LNCAP (cell line): ENCODE data around the gene PKDCC.

Experiments used
- CTCF ChIP-seq: fragments of 450-650 bp; IDR thresholded peaks from 2 replicates; pipeline ENCODE4 v1.5.1; 2017; ENCODE audit warnings: mild to moderate bottlenecking

PKDCC gene

DNA sequence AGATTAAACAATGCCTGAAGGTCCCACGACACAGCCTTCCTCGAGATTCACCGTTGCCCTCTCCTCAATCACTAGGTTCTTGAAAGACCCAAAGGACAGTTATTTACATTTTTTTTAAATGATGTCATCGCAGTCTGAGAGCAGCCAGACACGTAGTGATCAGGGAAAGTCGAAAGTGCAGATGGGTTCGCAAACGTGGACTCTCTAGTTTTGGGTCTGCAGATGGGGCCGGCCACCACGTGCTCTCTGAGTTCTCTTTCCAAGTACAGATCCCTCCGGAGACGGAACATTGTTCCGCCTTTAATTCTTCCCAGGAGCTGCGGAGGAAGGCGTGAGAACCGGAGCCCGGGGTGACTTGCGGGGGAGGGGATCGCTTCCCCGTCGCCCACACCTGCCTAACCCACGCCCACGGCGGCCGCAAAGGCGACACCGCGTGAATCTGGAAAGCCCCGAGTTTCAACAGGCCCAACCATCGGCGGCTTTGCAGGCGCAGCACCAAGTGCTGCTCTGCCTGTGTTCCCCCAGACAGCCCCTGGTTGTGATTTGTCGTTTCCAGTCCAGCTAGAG is 54.3 kb downstream of the PKDCC start:
- no peak for TF ChIP-seq CTCF

GRCh38 chr2:42102591-42103450 is 55.0 kb downstream of the PKDCC start:
- TF ChIP-seq CTCF = no peak

GRCh38 chr2:42103829-42104228 is 56.0 kb downstream of the PKDCC start:
- no peak for TF ChIP-seq CTCF

- no peak for TF ChIP-seq CTCF
Observed at GRCh38 chr2:42104621-42105020, 56.8 kb downstream of the PKDCC start.

GRCh38 chr2:42105330-42106256 is 57.8 kb downstream of the PKDCC start:
- TF ChIP-seq CTCF = no peak

DNA sequence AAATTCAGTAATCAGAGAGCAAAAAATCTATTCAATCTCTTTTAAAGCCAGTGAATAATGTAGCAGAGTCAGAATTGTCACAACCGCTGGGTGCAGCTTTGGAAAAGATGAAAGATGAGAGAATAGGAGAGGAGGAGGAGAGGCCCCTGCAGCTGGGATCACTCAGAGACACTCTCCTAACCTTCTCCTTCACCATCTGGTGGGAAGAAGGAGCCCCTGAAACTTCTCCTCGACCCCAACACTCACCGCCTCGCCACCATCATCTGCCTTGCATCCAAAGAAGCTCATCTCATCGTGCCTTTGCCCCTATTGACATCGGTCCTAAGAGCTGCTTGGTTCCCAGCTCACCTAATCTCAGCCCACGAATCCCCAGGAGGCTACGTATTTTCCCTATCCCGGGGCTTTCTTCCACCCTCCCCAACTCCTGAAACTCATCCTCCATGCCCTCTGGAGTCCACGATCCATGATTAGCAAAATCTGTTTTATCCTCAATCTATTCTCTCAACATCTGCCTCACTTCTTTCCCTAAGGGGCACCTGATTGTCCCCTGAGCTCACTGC is 58.5 kb downstream of the PKDCC start:
- no peak for TF ChIP-seq CTCF
